ENCODE data around the gene RRBP1.

DNA sequence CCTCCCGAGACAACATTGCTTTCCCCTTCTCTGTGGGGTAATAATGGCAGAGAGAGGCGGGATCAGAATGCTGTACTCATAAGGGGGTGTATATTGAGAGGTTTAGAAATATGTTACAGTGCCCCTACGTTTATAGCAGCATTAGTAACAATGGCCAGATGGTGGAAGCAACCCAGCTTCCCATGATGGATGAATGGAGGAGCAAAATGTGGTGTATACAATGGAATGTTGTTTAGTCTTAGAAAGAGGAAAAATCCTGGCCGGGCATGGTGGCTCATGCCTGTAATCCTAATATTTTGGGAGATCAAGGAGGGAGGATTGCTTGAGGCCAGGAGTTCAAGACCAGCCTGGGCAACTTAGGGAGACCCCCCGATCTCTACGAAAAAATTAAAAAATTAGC is 30.7 kb upstream of the RRBP1 start:
- TF ChIP-seq POLR2A (IDR thresholded peaks at IDR 0.05): no peak
- TF ChIP-seq, protein P1, sequence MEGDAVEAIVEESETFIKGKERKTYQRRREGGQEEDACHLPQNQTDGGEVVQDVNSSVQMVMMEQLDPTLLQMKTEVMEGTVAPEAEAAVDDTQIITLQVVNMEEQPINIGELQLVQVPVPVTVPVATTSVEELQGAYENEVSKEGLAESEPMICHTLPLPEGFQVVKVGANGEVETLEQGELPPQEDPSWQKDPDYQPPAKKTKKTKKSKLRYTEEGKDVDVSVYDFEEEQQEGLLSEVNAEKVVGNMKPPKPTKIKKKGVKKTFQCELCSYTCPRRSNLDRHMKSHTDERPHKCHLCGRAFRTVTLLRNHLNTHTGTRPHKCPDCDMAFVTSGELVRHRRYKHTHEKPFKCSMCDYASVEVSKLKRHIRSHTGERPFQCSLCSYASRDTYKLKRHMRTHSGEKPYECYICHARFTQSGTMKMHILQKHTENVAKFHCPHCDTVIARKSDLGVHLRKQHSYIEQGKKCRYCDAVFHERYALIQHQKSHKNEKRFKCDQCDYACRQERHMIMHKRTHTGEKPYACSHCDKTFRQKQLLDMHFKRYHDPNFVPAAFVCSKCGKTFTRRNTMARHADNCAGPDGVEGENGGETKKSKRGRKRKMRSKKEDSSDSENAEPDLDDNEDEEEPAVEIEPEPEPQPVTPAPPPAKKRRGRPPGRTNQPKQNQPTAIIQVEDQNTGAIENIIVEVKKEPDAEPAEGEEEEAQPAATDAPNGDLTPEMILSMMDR (IDR thresholded peaks at IDR 0.05): no peak

Measured in breast epithelium (tissue), 3 donors.